Breast epithelium (tissue), 3 donors: Measurements from ENCODE around the gene SARM1.

ENCODE experiments used
- CTCF ChIP-seq, 3 donors: fragments of 450-650 bp; IDR thresholded peaks; one replicate each; pipeline ENCODE4 v1.5.1; 2016 to 2017; ENCODE audit warnings: antibody characterized with exemption in 3 of 3, mild to moderate bottlenecking in 3 of 3, moderate library complexity in 3 of 3
- POLR2A ChIP-seq: fragments of 450-650 bp; IDR thresholded peaks from one replicate; pipeline ENCODE4 v1.6.1; 2016; ENCODE audit warnings: antibody characterized with exemption, mild to moderate bottlenecking, moderate library complexity
- POLR2AphosphoS5 ChIP-seq, 3 donors: sonication (generic); formaldehyde crosslinking; IDR thresholded peaks; one replicate each; pipeline ENCODE4 v1.6.1; 2017; ENCODE audit warnings: antibody characterized with exemption in 3 of 3

- TF ChIP-seq CTCF (IDR thresholded peaks at IDR 0.05) (no peak), POLR2A (no peak), POLR2AphosphoS5 (IDR thresholded peaks at IDR 0.05) (no peak)
These were observed at the start of gene SARM1 for GRCh38 chr17:28371245-28372202.
